HG03095 (cell line): Measurements from ENCODE around the gene RNU1-2.
"Not testable (repeated sequence)": the region's sequence is repeated elsewhere in the genome, so short reads cannot be mapped to it uniquely, and the experiment has no call there.

ENCODE experiments used
- ATAC-seq: cut with Tn5 transposase; IDR thresholded peaks from one replicate; pipeline ENCODE4 v1.9.1; 2021; ENCODE audit warnings: moderate library complexity; ENCODE audit not compliant: unreplicated experiment

Gene RNU1-2

GRCh38 chr1:16925635-16926490 is 30.1 kb downstream of the RNU1-2 start:
- no peak for ATAC-seq

GRCh38 chr1:16926491-16927073 is 30.8 kb downstream of the RNU1-2 start:
- no peak for ATAC-seq

- no peak for ATAC-seq
Observed at GRCh38 chr1:16927256-16927655, 31.5 kb downstream of the RNU1-2 start.

- ATAC-seq, result no peak
Observed at GRCh38 chr1:16927711-16928485, 32.1 kb downstream of the RNU1-2 start.

- ATAC-seq, result not testable (repeated sequence)
Observed at GRCh38 chr1:16929146-16930041, 33.6 kb downstream of the RNU1-2 start.

GRCh38 chr1:16931206-16931934 is 35.6 kb downstream of the RNU1-2 start:
- not testable (repeated sequence) for ATAC-seq

GRCh38 chr1:16933945-16934344 is 38.2 kb downstream of the RNU1-2 start:
- not testable (repeated sequence) for ATAC-seq

- ATAC-seq, result not testable (repeated sequence)
Observed at GRCh38 chr1:16936580-16936979, 40.8 kb downstream of the RNU1-2 start.

GRCh38 chr1:16938351-16939321 is 42.9 kb downstream of the RNU1-2 start:
- no peak for ATAC-seq

GRCh38 chr1:16939386-16940180 is 43.8 kb downstream of the RNU1-2 start:
- not testable (repeated sequence) for ATAC-seq

GRCh38 chr1:16944038-16944437 is 48.3 kb downstream of the RNU1-2 start:
- ATAC-seq, result no peak

GRCh38 chr1:16945512-16945911 is 49.7 kb downstream of the RNU1-2 start:
- ATAC-seq, result not testable (repeated sequence)
